ENCODE measurements around the gene TAS1R2. TPM values are rescaled to one million over a fixed set of nuclear protein-coding genes. Genes with fewer than 3 reads are reported as not detected.

TAS1R2 gene
- total and polyA plus RNA-seq, 2 of the 13 experiments (the other 11 are each of a cell fraction or from before 2014, with no cell fraction given): not detected

- no peak for TF ChIP-seq CBX5 (CRISPR knock-in tag; IDR thresholded peaks at IDR 0.05; ENCODE audit: borderline replicate concordance)
- 0 out of 2 replicates have a peak, but pooled peaks have one; percentile 41 for TF ChIP-seq ZNF605 (CRISPR knock-in tag; IDR thresholded peaks at IDR 0.05)
- no peak for TF ChIP-seq TCF7 (IDR thresholded peaks at IDR 0.05; ENCODE audit: low read depth)
- no peak for TF ChIP-seq ZNF780A (CRISPR knock-in tag; IDR thresholded peaks at IDR 0.05)
- TF ChIP-seq, protein P1, sequence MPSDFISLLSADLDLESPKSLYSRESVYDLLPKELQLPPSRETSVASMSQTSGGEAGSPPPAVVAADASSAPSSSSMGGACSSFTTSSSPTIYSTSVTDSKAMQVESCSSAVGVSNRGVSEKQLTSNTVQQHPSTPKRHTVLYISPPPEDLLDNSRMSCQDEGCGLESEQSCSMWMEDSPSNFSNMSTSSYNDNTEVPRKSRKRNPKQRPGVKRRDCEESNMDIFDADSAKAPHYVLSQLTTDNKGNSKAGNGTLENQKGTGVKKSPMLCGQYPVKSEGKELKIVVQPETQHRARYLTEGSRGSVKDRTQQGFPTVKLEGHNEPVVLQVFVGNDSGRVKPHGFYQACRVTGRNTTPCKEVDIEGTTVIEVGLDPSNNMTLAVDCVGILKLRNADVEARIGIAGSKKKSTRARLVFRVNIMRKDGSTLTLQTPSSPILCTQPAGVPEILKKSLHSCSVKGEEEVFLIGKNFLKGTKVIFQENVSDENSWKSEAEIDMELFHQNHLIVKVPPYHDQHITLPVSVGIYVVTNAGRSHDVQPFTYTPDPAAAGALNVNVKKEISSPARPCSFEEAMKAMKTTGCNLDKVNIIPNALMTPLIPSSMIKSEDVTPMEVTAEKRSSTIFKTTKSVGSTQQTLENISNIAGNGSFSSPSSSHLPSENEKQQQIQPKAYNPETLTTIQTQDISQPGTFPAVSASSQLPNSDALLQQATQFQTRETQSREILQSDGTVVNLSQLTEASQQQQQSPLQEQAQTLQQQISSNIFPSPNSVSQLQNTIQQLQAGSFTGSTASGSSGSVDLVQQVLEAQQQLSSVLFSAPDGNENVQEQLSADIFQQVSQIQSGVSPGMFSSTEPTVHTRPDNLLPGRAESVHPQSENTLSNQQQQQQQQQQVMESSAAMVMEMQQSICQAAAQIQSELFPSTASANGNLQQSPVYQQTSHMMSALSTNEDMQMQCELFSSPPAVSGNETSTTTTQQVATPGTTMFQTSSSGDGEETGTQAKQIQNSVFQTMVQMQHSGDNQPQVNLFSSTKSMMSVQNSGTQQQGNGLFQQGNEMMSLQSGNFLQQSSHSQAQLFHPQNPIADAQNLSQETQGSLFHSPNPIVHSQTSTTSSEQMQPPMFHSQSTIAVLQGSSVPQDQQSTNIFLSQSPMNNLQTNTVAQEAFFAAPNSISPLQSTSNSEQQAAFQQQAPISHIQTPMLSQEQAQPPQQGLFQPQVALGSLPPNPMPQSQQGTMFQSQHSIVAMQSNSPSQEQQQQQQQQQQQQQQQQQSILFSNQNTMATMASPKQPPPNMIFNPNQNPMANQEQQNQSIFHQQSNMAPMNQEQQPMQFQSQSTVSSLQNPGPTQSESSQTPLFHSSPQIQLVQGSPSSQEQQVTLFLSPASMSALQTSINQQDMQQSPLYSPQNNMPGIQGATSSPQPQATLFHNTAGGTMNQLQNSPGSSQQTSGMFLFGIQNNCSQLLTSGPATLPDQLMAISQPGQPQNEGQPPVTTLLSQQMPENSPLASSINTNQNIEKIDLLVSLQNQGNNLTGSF (CRISPR knock-in tag; IDR thresholded peaks at IDR 0.05): no peak
- TF ChIP-seq ZNF44 (CRISPR knock-in tag; IDR thresholded peaks at IDR 0.05): no peak
- TF ChIP-seq ZMYM2 (CRISPR knock-in tag; IDR thresholded peaks at IDR 0.05): 0 out of 2 replicates have a peak, but pooled peaks have one; percentile 28
- 0 out of 2 replicates have a peak, but pooled peaks have one; percentile 28 for TF ChIP-seq ZNF629 (CRISPR knock-in tag; conservative IDR thresholded peaks at IDR 0.05)
- no peak for TF ChIP-seq ATF7 (IDR thresholded peaks at IDR 0.05)
- no peak for TF ChIP-seq ATF7 (CRISPR knock-in tag; IDR thresholded peaks at IDR 0.05)
- TF ChIP-seq HNRNPL (IDR thresholded peaks at IDR 0.05; ENCODE audit: low read depth, low read length): no peak
Observed at GRCh38 chr1:18903291-18903756, 43.9 kb upstream of the TAS1R2 start (continued).

All from HepG2 (cell line).